ENCODE measurements around the gene LRIT3.
"Not testable (repeated sequence)": the region's sequence is repeated elsewhere in the genome, so short reads cannot be mapped to it uniquely, and the experiment has no call there.

Gene LRIT3

DNA sequence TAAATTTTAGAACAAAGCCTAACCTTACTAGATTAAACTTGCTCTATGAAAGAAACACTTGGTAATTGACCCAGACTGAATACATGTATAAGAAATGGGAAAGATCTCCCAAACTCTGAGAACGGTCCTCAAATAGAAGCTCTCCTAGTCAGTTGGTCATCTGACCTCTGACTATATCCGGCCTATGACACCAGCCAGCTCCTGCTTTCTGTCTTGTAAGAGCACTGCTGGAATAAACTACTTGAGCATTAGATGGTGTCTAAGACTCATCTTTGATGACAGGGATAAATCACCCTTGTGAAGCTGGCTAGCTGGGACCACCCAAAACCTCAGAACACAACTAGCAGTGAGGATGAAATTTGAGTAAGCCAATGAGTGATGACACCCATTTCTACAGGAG is 24.2 kb downstream of the LRIT3 start:
- Mint-ChIP-seq H3K4me1 (no peaks in the 10 kb centered on the region), H3K4me3 (no peak overlapping the region), H3K27me3 (no peaks in the 10 kb centered on the region), H3K36me3 (no peaks in the 10 kb centered on the region), H3K9me3 (no peaks in the 10 kb centered on the region), H3K27ac (no peak overlapping the region)
- CTCF ChIA-PET: no interaction called here
- no peak for DNase-seq

GRCh38 chr4:109872950-109873656 is 25.2 kb downstream of the LRIT3 start:
- no peak overlapping the region for H3K27ac Mint-ChIP-seq
- H3K9me3 Mint-ChIP-seq: no peaks in the 10 kb centered on the region
- no peaks in the 10 kb centered on the region for H3K36me3 Mint-ChIP-seq
- H3K4me1 Mint-ChIP-seq: no peaks in the 10 kb centered on the region
- CTCF ChIA-PET: interaction anchor here (0.6 kb wide), 2 partner anchors 9 to 108 kb away, joined by 3 to 4 read pairs; no protein-coding TSS in a partner anchor
- H3K27me3 Mint-ChIP-seq: no peaks in the 10 kb centered on the region
- DNase-seq: no peak
- no peak overlapping the region for H3K4me3 Mint-ChIP-seq

GRCh38 chr4:109873791-109874514 is 26.0 kb downstream of the LRIT3 start:
- no peak for DNase-seq
- no peak overlapping the region for H3K4me3 Mint-ChIP-seq
- no peak overlapping the region for H3K27ac Mint-ChIP-seq
- H3K27me3 Mint-ChIP-seq: peaks cover 3% of the 10 kb centered on the region
- H3K4me1 Mint-ChIP-seq: no peaks in the 10 kb centered on the region
- H3K9me3 Mint-ChIP-seq: no peaks in the 10 kb centered on the region
- H3K36me3 Mint-ChIP-seq: no peaks in the 10 kb centered on the region
- CTCF ChIA-PET: no interaction called here

DNA sequence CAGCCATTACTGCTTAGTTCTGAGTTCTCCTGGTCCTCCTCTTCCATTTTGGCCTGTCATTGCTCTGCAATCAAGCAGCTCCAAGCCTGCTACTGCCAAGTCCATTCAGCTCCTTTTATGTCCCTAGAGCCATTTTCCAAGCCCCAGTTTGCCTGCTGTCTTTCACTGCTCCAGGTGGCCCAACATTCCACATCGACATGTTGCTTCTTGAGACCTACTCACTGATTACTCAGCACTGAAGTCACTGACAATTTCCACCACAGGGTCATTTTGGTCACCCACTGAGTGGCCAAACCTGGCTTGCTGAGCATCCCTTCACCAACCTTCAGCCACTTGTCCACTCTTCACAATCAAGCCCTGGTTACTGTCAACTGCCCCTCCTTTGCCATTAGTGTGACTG is 27.2 kb downstream of the LRIT3 start:
- CTCF ChIA-PET: no interaction called here
- Mint-ChIP-seq H3K9me3 (no peaks in the 10 kb centered on the region), H3K4me1 (no peaks in the 10 kb centered on the region), H3K36me3 (no peaks in the 10 kb centered on the region), H3K27ac (no peak overlapping the region), H3K27me3 (peaks cover 14% of the 10 kb centered on the region), H3K4me3 (no peak overlapping the region)
- DNase-seq: no peak

DNA sequence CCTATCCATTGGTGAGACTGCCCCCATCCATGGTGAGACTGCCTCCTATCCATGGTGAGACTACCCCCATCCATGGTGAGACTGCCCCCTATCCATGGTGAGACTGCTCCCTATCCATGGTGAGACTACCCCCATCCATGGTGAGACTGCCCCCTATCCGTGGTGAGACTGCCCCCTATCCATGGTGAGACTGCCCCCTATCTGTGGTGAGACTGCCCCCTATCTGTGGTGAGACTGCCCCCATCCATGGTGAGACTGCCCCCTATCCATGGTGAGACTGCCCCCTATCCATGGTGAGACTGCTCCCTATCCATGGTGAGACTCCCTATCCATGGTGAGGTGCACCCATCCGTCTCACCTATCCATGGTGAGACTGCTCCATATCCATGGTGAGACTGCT is 27.6 kb downstream of the LRIT3 start:
- DNase-seq, H3K9me3 Mint-ChIP-seq, H3K27ac Mint-ChIP-seq, H3K4me3 Mint-ChIP-seq, H3K4me1 Mint-ChIP-seq, H3K36me3 Mint-ChIP-seq, CTCF ChIA-PET: not testable (repeated sequence)
- H3K27me3 Mint-ChIP-seq: peaks cover 19% of the 10 kb centered on the region

DNA sequence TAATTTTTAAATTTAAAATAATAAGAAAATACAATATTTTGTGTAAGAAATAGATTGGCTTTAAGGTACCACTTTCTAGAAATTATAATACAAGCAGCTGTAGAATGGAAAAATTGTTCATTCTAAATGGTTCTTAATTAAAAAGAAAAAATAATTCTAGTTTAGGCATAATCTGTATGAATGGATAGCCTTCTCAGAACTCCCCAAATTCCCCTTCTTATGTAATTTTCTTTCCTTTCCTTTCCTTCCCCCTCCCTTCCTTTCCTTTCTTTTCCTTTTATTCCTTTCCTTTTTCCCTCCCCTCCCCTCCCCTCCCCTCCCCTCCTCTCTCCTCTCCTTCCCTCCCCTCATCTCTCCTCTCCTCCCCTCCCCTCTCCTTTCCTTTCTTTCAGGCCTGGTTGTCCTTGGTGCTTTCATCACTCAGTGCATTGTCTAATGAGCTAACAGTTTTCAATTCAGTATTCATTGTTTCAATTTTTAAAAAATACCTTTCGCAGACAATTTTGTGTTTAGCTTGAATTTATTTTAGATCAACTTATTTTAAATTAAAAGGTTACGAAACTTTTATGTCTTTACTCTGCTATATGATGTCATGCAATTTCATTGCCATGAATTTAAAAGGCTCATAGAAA is 28.8 kb downstream of the LRIT3 start:
- no peaks in the 10 kb centered on the region for H3K36me3 Mint-ChIP-seq
- H3K27ac Mint-ChIP-seq: no peak overlapping the region
- H3K9me3 Mint-ChIP-seq: no peaks in the 10 kb centered on the region
- CTCF ChIA-PET: no interaction called here
- H3K4me3 Mint-ChIP-seq: no peak overlapping the region
- H3K4me1 Mint-ChIP-seq: no peaks in the 10 kb centered on the region
- peaks cover 20% of the 10 kb centered on the region for H3K27me3 Mint-ChIP-seq
- DNase-seq: no peak

- CTCF ChIA-PET: no interaction called here
- Mint-ChIP-seq H3K4me1 (no peaks in the 10 kb centered on the region), H3K27me3 (peaks cover 20% of the 10 kb centered on the region), H3K36me3 (no peaks in the 10 kb centered on the region), H3K27ac (no peak overlapping the region), H3K4me3 (no peak overlapping the region), H3K9me3 (no peaks in the 10 kb centered on the region)
- no peak for DNase-seq
Measured at GRCh38 chr4:109877400-109877799, 29.5 kb downstream of the LRIT3 start.

GRCh38 chr4:109878355-109878754 is 30.4 kb downstream of the LRIT3 start:
- no peaks in the 10 kb centered on the region for H3K4me1 Mint-ChIP-seq
- CTCF ChIA-PET: no interaction called here
- H3K27ac Mint-ChIP-seq: no peak overlapping the region
- no peaks in the 10 kb centered on the region for H3K9me3 Mint-ChIP-seq
- no peak for DNase-seq
- H3K36me3 Mint-ChIP-seq: no peaks in the 10 kb centered on the region
- peaks cover 20% of the 10 kb centered on the region for H3K27me3 Mint-ChIP-seq
- H3K4me3 Mint-ChIP-seq: no peak overlapping the region

GRCh38 chr4:109879081-109879480 is 31.2 kb downstream of the LRIT3 start:
- H3K27ac Mint-ChIP-seq: no peak overlapping the region
- H3K9me3 Mint-ChIP-seq: no peaks in the 10 kb centered on the region
- H3K4me1 Mint-ChIP-seq: no peaks in the 10 kb centered on the region
- H3K27me3 Mint-ChIP-seq: peaks cover 20% of the 10 kb centered on the region
- H3K36me3 Mint-ChIP-seq: no peaks in the 10 kb centered on the region
- H3K4me3 Mint-ChIP-seq: no peak overlapping the region
- no peak for DNase-seq
- CTCF ChIA-PET: no interaction called here

DNA sequence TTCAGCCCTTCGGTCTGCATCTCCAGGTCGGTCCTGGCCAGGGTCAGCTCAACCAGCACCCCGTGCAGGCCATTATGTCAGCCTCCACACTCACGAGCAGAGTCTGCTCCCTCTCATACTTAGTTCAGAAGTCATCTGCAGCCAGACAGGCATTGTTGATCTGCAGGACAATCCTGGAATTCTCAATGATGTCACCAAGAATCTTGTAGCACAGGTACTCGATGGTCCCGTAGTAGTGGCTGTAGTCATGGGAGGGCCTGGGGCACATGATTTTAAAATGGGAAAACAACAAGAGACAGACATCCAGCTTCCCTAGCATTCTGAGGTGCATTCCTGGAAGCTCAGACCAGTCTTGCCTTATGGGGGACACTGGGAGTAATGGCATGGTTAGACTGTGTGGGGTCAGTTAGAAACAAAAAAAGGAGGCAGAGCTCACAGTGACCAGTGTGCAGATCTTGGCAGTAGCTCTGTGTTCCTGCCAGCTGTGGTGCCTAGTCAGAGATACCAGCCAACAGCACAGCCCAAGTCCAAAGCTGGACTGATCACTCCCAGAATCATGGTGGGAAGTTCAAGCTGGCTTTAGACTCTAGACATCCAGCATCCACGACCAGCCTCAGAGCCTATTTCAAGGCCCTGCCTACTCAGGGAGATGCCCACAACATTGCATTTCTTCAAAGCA is 31.9 kb downstream of the LRIT3 start:
- no peaks in the 10 kb centered on the region for H3K9me3 Mint-ChIP-seq
- CTCF ChIA-PET: no interaction called here
- peaks cover 20% of the 10 kb centered on the region for H3K27me3 Mint-ChIP-seq
- H3K27ac Mint-ChIP-seq: no peak overlapping the region
- DNase-seq: no peak
- H3K4me3 Mint-ChIP-seq: no peak overlapping the region
- H3K4me1 Mint-ChIP-seq: no peaks in the 10 kb centered on the region
- H3K36me3 Mint-ChIP-seq: no peaks in the 10 kb centered on the region

GRCh38 chr4:109886303-109886702 is 38.4 kb downstream of the LRIT3 start:
- Mint-ChIP-seq H3K9me3 (no peaks in the 10 kb centered on the region), H3K4me1 (no peaks in the 10 kb centered on the region), H3K36me3 (no peaks in the 10 kb centered on the region), H3K27me3 (peaks cover 5% of the 10 kb centered on the region), H3K27ac (no peak overlapping the region), H3K4me3 (no peak overlapping the region)
- CTCF ChIA-PET: no interaction called here
- DNase-seq: no peak

DNA sequence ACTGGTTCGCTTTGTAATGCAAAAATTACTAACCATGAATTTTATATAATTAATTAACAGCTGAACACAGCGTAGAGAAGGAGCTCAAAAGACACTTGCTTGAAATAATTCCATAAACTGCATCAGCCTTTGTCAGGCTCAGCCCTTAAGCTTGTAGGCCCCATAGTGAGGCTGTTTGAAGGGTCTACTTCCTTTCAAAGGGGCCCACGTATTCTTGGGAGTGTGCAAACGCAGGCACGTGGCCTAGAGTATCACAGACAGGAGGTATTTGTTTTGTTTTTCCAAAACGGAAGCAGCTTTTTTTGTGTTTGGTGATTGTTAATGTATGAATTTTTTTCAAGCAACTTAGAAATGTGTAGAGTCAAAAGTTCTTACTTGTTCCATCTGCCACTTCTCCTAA is 39.2 kb downstream of the LRIT3 start:
- CTCF ChIA-PET: no interaction called here
- peaks cover 5% of the 10 kb centered on the region for H3K27me3 Mint-ChIP-seq
- no peak for DNase-seq
- no peak overlapping the region for H3K4me3 Mint-ChIP-seq
- H3K9me3 Mint-ChIP-seq: no peaks in the 10 kb centered on the region
- no peaks in the 10 kb centered on the region for H3K4me1 Mint-ChIP-seq
- H3K36me3 Mint-ChIP-seq: no peaks in the 10 kb centered on the region
- no peak overlapping the region for H3K27ac Mint-ChIP-seq

DNA sequence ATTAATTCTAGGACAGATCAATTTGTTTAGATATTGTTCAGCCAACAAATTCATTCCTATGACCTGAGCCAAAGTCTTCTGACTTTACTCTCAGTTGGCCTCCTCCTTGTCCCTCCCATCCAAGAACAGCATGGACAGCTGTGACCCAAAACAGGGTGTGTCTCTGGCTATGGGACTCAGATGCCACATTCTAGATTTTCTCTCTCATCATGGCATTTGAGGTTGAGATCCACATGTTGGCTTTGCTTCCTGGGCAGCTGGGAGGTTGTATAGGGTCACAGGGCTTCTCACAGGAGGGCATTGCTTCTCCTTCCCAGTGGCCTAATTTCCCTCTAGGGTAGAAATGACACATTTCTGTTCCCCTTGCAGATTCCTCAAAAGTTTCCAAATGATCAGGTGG is 42.2 kb downstream of the LRIT3 start:
- no peaks in the 10 kb centered on the region for H3K4me1 Mint-ChIP-seq
- H3K27me3 Mint-ChIP-seq: peaks cover 5% of the 10 kb centered on the region
- CTCF ChIA-PET: no interaction called here
- DNase-seq: no peak
- H3K9me3 Mint-ChIP-seq: no peaks in the 10 kb centered on the region
- H3K36me3 Mint-ChIP-seq: no peaks in the 10 kb centered on the region
- H3K4me3 Mint-ChIP-seq: no peak overlapping the region
- no peak overlapping the region for H3K27ac Mint-ChIP-seq

DNA sequence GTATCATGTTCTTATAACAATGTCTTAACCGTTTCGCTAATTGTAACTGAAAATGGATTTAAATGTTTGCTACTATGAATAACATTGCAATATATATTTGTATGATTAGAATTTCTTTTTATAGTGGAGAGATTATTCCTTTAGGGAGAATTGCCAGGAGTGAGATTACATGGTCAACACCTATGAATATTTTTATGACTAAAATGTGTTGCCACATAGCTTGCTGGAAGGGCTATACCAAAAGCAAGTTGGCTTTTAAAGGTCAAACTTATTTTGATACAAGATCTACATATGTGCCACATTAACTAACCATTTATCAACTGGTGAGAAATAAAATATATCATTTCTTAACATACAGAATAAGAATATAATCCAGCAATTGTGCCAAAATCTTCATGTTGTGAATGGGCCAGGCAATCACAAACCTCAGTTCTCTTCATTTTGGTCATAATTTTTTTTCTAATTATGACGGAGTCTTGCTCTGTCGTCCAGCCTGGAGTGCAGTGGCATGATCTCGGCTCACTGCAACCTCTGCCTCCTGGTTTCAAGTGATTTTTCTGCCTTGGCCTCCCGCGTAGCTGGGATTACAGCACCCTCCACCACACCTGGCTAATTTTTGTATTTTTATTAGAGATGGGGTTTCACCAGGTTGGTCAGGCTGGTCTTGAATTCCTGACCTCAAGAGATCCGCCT is 54.8 kb downstream of the LRIT3 start:
- no peak overlapping the region for H3K4me3 Mint-ChIP-seq
- H3K27me3 Mint-ChIP-seq: peaks cover 4% of the 10 kb centered on the region
- CTCF ChIA-PET: no interaction called here
- no peaks in the 10 kb centered on the region for H3K36me3 Mint-ChIP-seq
- H3K27ac Mint-ChIP-seq: no peak overlapping the region
- H3K4me1 Mint-ChIP-seq: no peaks in the 10 kb centered on the region
- no peaks in the 10 kb centered on the region for H3K9me3 Mint-ChIP-seq
- DNase-seq: no peak

Data from activated naive CD4-positive, alpha-beta T cell treated with anti-CD3 and anti-CD28 coated beads, Interleukin-2, amount 10 ng/mL, durations not matched to agents 7 days and 5 days (primary cell).